ENCODE results near the gene GAK. TPM values are rescaled to one million over a fixed set of nuclear protein-coding genes. Genes with fewer than 3 reads are reported as not detected.

The GAK gene
- polyA plus RNA-seq, 1 experiment: 17.0 TPM

- Histone ChIP-seq H3K9me3 (ENCODE audit: control insufficient read depth, insufficient read depth, low read length) (no peaks in the 10 kb centered on the region; the same call in 1 of the 2 replicates), H3K4me3 (ENCODE audit: low read depth, low read length) (no peak overlapping the region), H3K27me3 (ENCODE audit: control insufficient read depth, insufficient read depth, low read length) (no peaks in the 10 kb centered on the region), H3K27ac (ENCODE audit: low read depth, low read length) (no peak overlapping the region)
- CTCF ChIA-PET: no interaction called here
- TF ChIP-seq CTCF (IDR thresholded peaks at IDR 0.05; ENCODE audit: low read depth, low read length): no peak
- POLR2A ChIA-PET: no interaction called here
- no peak for DNase-seq (ENCODE audit: low read depth, low spot score)
These were observed 19.7 kb upstream of the GAK start for GRCh38 chr4:951594-952468.

GRCh38 chr4:951186-951585 lies 19.1 kb upstream of the GAK start:
- Histone ChIP-seq H3K4me3 (ENCODE audit: low read depth, low read length) (no peak overlapping the region), H3K27me3 (ENCODE audit: control insufficient read depth, insufficient read depth, low read length) (no peaks in the 10 kb centered on the region), H3K9me3 (ENCODE audit: control insufficient read depth, insufficient read depth, low read length) (no peaks in the 10 kb centered on the region; the same call in 1 of the 2 replicates), H3K27ac (ENCODE audit: low read depth, low read length) (no peak overlapping the region)
- DNase-seq (ENCODE audit: low read depth, low spot score): no peak
- ChIA-PET CTCF (no interaction called here), POLR2A (no interaction called here)
- TF ChIP-seq CTCF (IDR thresholded peaks at IDR 0.05; ENCODE audit: low read depth, low read length): no peak

GRCh38 chr4:950136-951020 lies 18.3 kb upstream of the GAK start:
- Histone ChIP-seq H3K27me3 (ENCODE audit: control insufficient read depth, insufficient read depth, low read length) (no peaks in the 10 kb centered on the region), H3K27ac (ENCODE audit: low read depth, low read length) (no peak overlapping the region), H3K4me3 (ENCODE audit: low read depth, low read length) (no peak overlapping the region), H3K9me3 (ENCODE audit: control insufficient read depth, insufficient read depth, low read length) (no peaks in the 10 kb centered on the region; the same call in 1 of the 2 replicates)
- POLR2A ChIA-PET: no interaction called here
- DNase-seq (ENCODE audit: low read depth, low spot score): no peak
- CTCF ChIA-PET: no interaction called here
- no peak for TF ChIP-seq CTCF (IDR thresholded peaks at IDR 0.05; ENCODE audit: low read depth, low read length)

- Histone ChIP-seq H3K9me3 (ENCODE audit: control insufficient read depth, insufficient read depth, low read length) (no peaks in the 10 kb centered on the region; the same call in 1 of the 2 replicates), H3K4me3 (ENCODE audit: low read depth, low read length) (no peak overlapping the region), H3K27ac (ENCODE audit: low read depth, low read length) (no peak overlapping the region), H3K27me3 (ENCODE audit: control insufficient read depth, insufficient read depth, low read length) (no peaks in the 10 kb centered on the region)
- no peak for DNase-seq (ENCODE audit: low read depth, low spot score)
- no peak for TF ChIP-seq CTCF (IDR thresholded peaks at IDR 0.05; ENCODE audit: low read depth, low read length)
- ChIA-PET CTCF (interaction anchor here (0.6 kb wide), 1 partner anchor 20 kb away, joined by 3 read pairs; no protein-coding TSS in a partner anchor), POLR2A (no interaction called here)
These were observed 17.5 kb upstream of the GAK start for GRCh38 chr4:949656-950055.
